Measurements from ENCODE around the gene SHANK3. TPM values are rescaled to one million over a fixed set of nuclear protein-coding genes. Genes with fewer than 3 reads are reported as not detected.

SHANK3 gene
- 0.90 and 0.98 TPM in 2 replicates for total RNA-seq (ENCODE audit: low replicate concordance)

DNA sequence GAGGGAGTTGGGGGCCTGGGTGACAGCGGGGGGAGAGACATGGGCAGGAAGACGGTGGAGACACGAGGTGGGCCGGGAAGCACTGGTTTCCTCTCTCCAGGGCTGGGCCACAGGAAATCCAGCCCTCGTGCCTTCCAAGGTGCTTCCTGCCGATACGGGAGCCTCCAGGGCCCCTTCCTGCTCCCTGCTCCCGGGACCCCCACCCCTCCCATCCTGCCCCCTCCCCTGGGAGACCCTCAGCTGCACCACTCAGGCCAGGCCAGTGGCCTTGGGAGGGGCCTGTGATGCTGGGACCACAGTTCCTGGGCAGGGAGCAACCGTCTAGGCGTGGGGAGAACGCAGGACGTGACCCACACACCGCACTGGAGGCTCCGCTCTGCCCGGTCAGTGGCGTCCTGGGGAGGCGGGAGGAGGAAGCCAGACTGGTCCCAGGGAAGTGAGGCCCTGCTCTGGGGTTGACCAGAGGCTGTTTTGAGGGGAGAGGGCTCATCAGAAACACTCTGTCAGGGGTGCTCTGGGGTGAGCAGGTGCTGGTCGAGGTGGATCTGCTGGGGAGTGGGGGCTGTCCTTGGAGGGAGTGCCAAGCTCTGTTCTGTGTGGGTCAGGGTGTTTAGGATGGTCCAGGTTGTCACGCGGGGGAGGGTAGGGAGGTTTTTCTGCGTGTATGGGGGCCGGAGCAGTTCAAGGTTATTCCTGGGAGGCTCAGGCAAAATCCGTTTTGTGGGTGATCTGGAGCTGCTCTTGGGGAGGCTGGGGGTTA lies at the start of gene SHANK3:
Gene SHANK3, plus strand, starts transcription at position 353 of the 760 bp plus-strand sequence.
- TF ChIP-seq, protein P1, sequence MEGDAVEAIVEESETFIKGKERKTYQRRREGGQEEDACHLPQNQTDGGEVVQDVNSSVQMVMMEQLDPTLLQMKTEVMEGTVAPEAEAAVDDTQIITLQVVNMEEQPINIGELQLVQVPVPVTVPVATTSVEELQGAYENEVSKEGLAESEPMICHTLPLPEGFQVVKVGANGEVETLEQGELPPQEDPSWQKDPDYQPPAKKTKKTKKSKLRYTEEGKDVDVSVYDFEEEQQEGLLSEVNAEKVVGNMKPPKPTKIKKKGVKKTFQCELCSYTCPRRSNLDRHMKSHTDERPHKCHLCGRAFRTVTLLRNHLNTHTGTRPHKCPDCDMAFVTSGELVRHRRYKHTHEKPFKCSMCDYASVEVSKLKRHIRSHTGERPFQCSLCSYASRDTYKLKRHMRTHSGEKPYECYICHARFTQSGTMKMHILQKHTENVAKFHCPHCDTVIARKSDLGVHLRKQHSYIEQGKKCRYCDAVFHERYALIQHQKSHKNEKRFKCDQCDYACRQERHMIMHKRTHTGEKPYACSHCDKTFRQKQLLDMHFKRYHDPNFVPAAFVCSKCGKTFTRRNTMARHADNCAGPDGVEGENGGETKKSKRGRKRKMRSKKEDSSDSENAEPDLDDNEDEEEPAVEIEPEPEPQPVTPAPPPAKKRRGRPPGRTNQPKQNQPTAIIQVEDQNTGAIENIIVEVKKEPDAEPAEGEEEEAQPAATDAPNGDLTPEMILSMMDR (IDR thresholded peaks at IDR 0.05; ENCODE audit: insufficient read depth, low read length): no peak
- H3K4me3 ChIP-seq (ENCODE audit: low read depth, low read length): no peak within 1 kb of the TSS
- DNase-seq (ENCODE audit: low read depth): no peak

DNA sequence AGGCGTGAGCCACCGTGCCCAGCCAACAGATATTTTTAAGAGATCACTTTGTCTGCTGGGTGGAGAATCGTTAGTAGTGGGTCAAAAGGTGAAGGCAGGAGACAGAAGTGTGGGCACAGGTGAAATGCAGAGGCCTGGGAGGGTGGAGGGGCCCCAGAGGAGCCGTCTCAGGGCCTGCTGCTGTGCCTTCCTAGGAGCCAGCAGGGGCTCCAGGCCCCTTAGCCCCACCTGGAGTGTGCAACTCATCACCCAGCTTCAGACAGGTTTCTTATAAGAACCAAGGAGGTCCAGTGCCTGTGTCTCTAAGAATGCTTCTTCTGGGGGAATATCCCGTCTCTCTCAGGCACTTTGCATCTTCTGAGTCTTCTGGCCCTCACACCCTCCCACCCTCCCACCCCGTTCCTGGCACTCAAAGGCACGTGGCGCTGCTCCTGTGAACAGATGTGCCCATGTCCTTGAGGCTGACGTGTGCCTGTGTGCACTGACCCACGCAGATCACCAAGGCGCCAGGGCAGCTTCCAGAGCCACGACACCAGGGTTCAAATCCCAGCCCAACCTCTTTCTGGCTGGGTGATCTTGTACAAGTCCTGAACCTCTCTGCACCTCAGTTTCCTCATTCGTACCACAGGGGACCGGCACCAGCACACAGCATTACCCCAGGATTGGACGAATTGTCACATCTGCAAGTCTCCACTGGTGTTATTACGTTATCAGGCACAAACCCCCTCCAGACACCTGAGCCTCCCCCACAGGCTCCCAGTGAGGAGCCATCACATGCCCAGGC lies 48.1 kb upstream of the SHANK3 start:
- H3K4me3 ChIP-seq (ENCODE audit: low read depth, low read length): no peak overlapping the region
- TF ChIP-seq, protein P1 (IDR thresholded peaks at IDR 0.05; ENCODE audit: insufficient read depth, low read length): no peak
- DNase-seq (ENCODE audit: low read depth): no peak

DNA sequence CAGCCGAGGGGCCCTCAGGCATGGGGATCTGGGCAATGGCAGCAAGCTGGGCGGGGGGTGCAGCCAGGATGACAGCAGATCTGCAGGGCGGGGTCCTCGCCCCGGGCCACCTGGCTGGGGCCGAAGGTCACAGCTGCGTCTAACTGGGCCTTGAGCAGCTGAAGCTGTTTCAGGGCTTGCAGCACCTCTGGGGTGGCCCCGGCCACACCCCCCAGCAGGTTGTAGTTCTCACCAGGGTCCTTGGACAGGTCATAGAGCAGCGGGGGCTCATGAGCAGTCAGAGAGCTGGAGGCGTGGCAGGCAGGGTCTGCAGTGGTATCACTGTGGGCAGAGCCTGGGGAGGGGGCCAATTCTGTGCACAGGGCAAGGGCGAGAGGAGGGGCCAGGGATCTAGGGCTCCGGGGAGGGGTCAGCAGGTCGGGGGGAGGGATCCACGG lies 47.5 kb upstream of the SHANK3 start:
- DNase-seq (ENCODE audit: low read depth): no peak
- no peak overlapping the region for H3K4me3 ChIP-seq (ENCODE audit: low read depth, low read length)
- TF ChIP-seq, protein P1 (IDR thresholded peaks at IDR 0.05; ENCODE audit: insufficient read depth, low read length): no peak

DNA sequence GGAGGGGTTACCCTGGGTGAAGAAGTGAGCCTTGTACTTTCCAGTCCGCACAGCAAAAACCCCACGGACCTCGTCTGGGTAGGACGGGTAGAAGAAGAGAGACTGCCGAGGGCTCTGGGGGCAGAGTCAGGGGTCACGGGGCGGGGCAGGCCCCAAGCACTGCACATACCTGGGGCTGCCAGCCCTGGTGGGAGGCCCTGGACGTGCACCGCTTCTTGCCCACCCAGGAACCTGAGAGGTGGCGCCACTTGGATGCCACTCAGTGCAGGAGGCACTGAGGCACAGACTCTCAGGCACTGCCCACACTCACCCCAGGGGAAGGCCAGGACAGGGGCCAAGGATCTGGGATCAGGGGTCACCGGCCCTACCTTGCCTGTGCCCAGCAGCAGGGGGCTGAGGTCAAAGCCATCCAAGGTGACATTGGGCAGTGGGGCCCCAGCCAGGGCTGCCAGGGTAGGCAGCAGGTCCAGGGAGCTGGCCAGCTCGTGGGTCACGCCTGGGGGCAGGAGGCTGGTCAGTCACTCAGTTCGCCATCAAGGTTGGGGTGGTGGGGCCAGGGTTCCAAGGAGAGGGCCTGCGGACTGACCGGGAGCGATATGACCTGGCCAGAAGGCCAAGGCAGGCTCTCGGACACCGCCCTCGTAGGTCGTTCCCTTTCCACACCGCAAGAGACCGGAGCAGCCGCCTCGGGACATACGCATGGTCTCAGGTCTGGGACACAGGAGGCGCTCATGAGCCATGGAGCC lies 46.9 kb upstream of the SHANK3 start:
- DNase-seq (ENCODE audit: low read depth): no peak
- H3K4me3 ChIP-seq (ENCODE audit: low read depth, low read length): no peak overlapping the region
- TF ChIP-seq, protein P1 (IDR thresholded peaks at IDR 0.05; ENCODE audit: insufficient read depth, low read length): no peak

DNA sequence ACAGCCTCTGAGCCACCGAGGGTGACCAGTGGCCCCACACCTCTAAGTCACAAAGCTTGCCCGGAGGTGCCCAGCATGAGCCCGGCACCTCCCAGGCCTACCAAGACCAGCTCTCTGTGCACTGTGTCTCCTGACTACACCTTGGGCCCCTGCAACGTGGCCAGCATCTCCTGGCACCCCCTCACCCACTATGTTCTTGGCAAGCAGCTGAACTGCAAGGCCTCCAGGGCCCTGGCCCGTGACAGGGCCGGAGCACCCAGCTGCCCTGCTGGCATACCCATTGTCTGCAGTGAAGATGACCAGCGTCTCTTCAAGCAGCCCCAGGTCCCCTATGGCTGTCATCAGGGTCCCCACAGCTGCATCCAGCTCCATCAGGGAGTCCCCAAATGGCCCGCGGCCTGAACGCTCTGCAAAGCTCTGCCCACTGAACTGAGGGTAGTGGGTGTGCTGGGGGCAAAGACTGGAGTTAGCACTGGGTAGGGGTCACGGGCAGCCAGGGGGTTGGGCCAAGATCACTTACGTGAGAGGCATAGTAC lies 46.2 kb upstream of the SHANK3 start:
- TF ChIP-seq, protein P1 (IDR thresholded peaks at IDR 0.05; ENCODE audit: insufficient read depth, low read length): no peak
- DNase-seq (ENCODE audit: low read depth): no peak
- H3K4me3 ChIP-seq (ENCODE audit: low read depth, low read length): no peak overlapping the region
